GM21447 (cell line): ENCODE measurements around the gene TSPAN4.

Source experiments
- ATAC-seq: cut with Tn5 transposase; IDR thresholded peaks from one replicate; pipeline ENCODE4 v1.9.1; 2021; ENCODE audit not compliant: unreplicated experiment

Gene TSPAN4

GRCh38 chr11:833114-833791 lies 9.4 kb upstream of the TSPAN4 start:
- peak; percentile 14 for ATAC-seq

DNA sequence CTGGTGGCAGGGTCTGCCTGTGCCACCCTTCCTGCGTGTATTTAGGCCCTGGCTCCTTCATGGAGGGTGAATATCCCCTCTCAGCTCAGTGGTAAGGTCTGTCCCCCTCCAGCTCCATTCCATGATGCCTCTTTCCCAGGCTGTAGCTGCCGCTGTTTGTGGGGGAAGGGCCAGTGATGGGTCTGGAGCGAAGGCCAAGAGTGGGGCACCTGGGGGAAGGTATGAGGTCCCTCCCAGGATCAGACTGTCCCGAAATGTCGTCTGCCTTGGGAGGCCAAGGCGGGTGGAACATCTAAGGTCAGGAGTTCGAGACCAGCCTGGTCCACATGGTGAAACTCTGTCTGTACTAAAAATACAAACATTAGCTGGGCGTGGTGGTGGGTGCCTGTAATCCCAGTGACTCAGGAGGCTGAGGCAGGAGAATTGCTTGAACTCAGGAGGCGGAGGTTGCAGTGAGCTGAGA lies 8.8 kb upstream of the TSPAN4 start:
- no peak for ATAC-seq

DNA sequence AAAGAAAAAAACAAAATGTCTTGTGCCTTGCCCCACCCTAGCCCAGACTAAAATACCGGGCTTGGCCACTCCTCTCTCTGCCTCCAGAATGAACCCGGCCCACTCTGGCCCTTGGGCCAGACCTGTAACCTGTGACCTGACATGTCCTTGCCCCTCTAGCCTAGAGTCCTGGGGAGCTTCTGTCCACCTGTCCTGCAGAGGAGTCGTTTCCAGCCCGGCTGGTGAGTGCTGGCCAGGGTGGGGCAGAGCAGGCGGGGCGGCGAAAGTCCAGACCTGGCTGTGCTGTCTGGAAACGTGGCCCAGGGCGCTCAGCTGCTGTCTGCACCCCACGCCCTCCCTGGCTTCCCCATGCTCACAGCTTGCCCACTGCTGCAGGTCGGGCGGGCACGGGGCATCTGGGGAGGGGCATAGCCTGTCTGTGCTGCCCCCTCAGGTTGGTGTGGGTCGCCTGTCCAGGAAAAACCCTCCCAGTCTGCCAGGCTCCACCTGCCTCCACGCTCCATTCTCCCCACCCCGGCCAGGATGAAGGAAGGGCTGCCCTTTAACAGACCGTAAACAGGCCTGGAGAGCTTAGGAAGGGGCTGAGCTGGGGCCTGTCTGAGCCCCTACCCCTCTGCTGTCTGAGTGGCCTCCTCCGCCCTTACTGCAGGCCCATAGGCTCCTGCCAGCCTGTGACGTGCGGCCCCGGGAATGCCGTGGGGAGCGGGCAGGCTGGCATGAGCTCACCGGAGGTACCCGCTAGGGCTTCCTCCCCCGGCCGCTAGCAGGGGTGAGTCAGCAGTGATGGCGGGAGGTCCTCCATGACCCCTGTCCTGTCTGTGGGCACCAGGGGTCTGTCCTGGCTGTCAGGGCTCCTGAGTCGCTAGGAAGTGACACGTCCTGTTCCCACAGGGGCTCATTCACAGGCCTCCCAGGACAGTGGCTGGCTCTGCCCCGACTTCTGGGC lies 8.0 kb upstream of the TSPAN4 start:
- no peak for ATAC-seq

- no peak for ATAC-seq
Measured at GRCh38 chr11:836274-836673, 6.4 kb upstream of the TSPAN4 start.

DNA sequence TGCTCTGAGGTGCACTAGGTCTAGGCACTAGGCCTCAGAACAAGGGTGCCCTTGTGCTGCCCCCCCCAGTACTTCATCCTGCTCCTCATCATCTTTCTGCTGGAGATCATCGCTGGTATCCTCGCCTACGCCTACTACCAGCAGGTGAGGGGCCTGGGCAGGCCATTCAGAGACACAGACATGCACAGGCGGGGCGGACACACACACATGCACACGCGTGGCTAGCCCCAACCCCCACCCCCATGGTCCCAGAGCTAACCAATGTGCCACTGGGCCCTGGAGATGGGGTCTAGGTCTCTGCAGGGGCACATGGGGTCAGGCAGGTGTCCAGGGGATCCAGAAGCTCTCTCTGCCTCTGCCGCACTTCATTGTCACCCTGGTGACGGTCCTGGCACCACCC lies 6.0 kb upstream of the TSPAN4 start:
- no peak for ATAC-seq

DNA sequence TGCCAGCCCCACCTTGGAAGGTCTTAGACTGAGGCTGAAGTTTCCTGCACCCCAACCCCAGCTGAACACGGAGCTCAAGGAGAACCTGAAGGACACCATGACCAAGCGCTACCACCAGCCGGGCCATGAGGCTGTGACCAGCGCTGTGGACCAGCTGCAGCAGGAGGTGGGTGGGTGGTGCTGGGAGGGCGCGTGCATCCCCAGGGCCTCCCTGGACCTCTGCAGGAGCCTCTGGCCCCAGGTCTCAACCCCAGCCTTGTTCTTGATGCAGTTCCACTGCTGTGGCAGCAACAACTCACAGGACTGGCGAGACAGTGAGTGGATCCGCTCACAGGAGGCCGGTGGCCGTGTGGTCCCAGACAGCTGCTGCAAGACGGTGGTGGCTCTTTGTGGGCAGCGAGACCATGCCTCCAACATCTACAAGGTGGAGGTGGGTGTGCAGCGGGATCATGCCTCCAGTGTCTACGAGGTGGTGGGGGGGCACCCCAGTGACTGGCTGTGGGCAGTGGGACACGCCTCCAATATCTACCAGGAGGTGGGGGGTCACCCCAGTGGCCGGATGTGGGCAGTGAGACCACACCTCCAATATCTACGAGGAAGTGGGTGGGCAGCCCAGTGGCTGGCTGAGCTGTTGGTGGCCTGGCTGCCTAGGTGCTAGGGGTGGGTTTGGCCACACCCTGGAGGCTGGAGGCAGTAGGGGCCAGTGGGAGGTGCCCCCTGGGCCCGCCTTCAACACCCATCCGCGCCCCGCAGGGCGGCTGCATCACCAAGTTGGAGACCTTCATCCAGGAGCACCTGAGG lies 5.3 kb upstream of the TSPAN4 start:
- no peak for ATAC-seq

DNA sequence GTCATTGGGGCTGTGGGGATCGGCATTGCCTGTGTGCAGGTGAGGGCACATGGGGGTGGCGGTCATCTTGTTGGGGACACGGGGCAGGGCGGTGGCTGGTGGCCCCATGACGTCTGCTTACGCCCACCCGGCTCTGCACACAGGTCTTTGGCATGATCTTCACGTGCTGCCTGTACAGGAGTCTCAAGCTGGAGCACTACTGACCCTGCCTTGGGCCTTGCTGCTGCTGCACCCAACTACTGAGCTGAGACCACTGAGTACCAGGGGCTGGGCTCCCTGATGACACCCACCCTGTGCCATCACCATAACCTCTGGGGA lies 4.7 kb upstream of the TSPAN4 start:
- ATAC-seq = no peak

DNA sequence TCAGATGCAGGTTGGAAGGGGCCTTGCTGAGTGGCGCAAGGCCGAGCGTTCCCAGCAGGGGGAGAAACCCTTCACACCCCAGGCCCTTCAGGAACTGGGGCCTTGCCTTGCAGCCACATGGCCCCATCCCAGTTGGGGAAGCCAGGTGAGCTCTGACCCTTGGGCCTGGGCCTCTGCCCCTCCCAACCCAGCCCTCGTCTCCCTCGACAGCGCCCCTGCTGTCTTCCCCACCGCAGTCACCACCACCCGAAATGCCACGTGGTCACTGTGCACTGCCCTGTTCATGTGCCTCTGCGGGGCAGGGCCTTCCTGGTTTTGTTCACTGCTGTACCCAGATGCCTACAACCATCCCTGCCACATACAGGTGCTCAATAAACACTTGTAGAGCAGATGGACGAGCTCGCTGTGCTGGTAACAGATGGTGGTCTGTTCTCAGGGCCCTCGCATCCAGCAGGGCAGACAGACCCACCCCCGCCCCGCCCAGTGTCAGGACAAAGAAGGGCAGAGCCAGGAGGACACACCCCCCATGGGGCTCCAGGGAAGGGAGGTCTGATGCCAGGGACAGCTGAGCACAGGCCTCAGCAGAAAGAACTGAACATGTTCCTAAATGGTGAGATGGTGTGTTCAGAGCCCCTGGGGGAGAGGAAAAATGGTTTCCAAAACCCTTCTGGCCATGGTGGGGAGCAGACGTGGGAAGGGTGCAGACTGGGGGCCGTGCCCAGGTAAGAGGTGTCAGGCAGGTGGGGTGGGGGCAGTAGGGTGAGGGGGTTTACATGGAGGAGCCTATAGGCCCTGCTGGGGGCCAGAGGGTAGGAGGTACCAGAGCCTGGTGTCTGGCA lies 4.0 kb upstream of the TSPAN4 start:
- no peak for ATAC-seq

DNA sequence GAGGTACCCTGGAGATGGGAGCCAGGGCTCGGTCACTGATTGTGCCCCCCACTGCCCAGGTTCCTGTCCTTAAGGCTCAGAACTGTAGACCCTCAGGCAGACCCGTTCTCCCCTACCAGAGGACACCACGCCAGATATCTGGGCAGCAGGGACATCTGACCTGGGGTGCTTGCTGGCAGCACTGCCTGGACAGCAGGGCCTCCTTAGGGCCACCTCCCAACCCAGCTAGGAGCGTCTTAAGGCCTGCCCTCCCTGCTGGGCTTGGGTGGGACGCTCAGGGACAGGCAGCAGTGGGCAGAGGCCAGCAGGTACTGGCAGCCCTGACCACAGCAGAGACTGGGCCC lies 3.4 kb upstream of the TSPAN4 start:
- ATAC-seq = no peak

- no peak for ATAC-seq
Measured at GRCh38 chr11:839875-840617, 2.6 kb upstream of the TSPAN4 start.

GRCh38 chr11:841981-842369 lies 677 bp upstream of the TSPAN4 start:
- ATAC-seq = peak; percentile 28

GRCh38 chr11:843086-843734 lies 558 bp downstream of the TSPAN4 start:
- ATAC-seq = no peak

- ATAC-seq = no peak
Measured at GRCh38 chr11:843818-844692, 1.4 kb downstream of the TSPAN4 start.

DNA sequence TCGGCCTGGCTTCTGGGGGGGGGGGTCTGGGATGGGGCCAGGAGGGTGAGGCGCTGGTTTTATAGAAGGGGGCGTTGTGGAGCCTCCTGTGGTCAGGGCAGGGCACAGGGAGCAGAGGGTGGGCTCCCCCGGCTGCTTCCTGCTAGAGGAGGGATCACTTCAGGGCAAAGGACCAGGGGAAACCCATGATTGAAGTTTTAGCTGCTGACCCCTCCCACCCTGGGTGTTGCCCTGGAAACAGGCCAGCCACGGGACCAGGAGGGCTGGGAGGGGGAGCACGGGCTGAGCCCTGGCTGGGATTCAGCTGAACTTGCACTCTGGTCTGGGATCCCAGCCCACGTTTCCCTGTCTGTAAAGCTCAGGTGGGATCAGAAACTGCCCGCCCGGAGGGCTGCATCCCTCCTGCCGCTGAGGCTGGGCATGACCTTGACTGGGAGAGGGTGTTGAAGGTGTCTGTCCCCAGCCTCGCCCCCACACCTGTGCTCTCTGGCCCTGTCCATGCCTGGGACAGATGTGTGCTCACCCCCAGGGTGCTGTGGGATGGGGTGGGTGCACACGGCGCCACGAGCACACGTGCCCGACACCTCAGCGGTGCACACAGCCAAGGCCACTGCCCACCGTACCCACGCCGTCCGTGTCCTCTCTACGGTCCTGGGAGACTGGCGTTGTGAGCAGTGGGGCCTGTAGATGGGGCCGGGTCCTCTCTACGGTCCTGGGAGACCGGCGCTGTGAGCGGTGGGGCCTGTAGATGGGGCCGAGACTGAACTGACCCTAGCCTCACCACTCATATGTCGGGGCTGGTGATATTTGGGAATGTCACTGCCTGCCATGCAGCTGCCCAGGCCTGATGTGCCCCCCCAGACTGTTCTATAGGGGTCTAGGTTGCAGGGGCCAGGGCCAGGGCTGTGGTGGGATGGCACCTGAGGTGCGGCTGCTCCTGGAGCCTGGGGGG lies 2.3 kb downstream of the TSPAN4 start:
- ATAC-seq = no peak

- no peak for ATAC-seq
Measured at GRCh38 chr11:845872-846495, 3.3 kb downstream of the TSPAN4 start.

- no peak for ATAC-seq
Measured at GRCh38 chr11:846496-847098, 3.9 kb downstream of the TSPAN4 start.

GRCh38 chr11:847876-848275 lies 5.2 kb downstream of the TSPAN4 start:
- ATAC-seq = no peak
